Activated CD8-positive, alpha-beta memory T cell treated with anti-CD3 and anti-CD28 coated beads for 24 hours (primary cell): ENCODE measurements around the gene NOP10.
"Not testable (repeated sequence)": the region's sequence is repeated elsewhere in the genome, so short reads cannot be mapped to it uniquely, and the experiment has no call there.

ENCODE experiments used
- DNase-seq: peaks from one replicate; pipeline ENCODE4 v3.0.0-alpha.2; 2020

NOP10 gene

GRCh38 chr15:34358367-34358766 is 15.4 kb upstream of the NOP10 start:
- DNase-seq = no peak

- DNase-seq = no peak
These were observed 14.7 kb upstream of the NOP10 start for GRCh38 chr15:34357653-34358052.

- no peak for DNase-seq
These were observed 12.3 kb upstream of the NOP10 start for GRCh38 chr15:34355241-34355640.

GRCh38 chr15:34354286-34354685 is 11.3 kb upstream of the NOP10 start:
- DNase-seq = no peak

- no peak for DNase-seq
These were observed 10.7 kb upstream of the NOP10 start for GRCh38 chr15:34353627-34354026.

GRCh38 chr15:34352996-34353395 is 10.1 kb upstream of the NOP10 start:
- DNase-seq = not testable (repeated sequence)

- no peak for DNase-seq
These were observed 6.8 kb upstream of the NOP10 start for GRCh38 chr15:34349769-34350168.

- DNase-seq = peak; percentile 3
These were observed 5.9 kb upstream of the NOP10 start for GRCh38 chr15:34348735-34349300.

GRCh38 chr15:34347951-34348638 is 5.2 kb upstream of the NOP10 start:
- peak; percentile 49 for DNase-seq

GRCh38 chr15:34342213-34342736 is 661 bp downstream of the NOP10 start:
- not testable (repeated sequence) for DNase-seq

- no peak for DNase-seq
These were observed 1.3 kb downstream of the NOP10 start for GRCh38 chr15:34341381-34342212.

GRCh38 chr15:34339946-34340345 is 3.0 kb downstream of the NOP10 start:
- DNase-seq = no peak

GRCh38 chr15:34338347-34338746 is 4.6 kb downstream of the NOP10 start:
- no peak for DNase-seq

GRCh38 chr15:34337557-34338306 is 5.2 kb downstream of the NOP10 start, which contains the start of gene SLC12A6:
TSS of gene SLC12A6 (minus strand) at chr15:34337781. CDS start at chr15:34336680, 1,101 bp downstream.
- peak; percentile 95 for DNase-seq

GRCh38 chr15:34336991-34337556 is 5.9 kb downstream of the NOP10 start:
- DNase-seq = peak; percentile 73

- DNase-seq = no peak
These were observed 6.5 kb downstream of the NOP10 start for GRCh38 chr15:34336231-34336990.

- no peak for DNase-seq
These were observed 7.5 kb downstream of the NOP10 start for GRCh38 chr15:34335176-34336032.

- DNase-seq = no peak
These were observed 8.3 kb downstream of the NOP10 start for GRCh38 chr15:34334672-34335071.

GRCh38 chr15:34332553-34333120 is 10.3 kb downstream of the NOP10 start:
- DNase-seq = no peak

- DNase-seq = no peak
These were observed 11.1 kb downstream of the NOP10 start for GRCh38 chr15:34331809-34332208.
